ENCODE measurements around the gene MAP4. TPM values are rescaled to one million over a fixed set of nuclear protein-coding genes. Genes with fewer than 3 reads are reported as not detected.

The MAP4 gene
- polyA plus RNA-seq, 3 donors = 6.2 to 24.1 (median 18.4) TPM

- Histone ChIP-seq H3K9ac (ENCODE audit: insufficient read depth, low read length, poor library complexity, severe bottlenecking) (no peak overlapping the region), H3K36me3 (replicated peaks in 1 of 2; ENCODE audit: control insufficient read depth in 1 of 2, insufficient read depth in 2 of 2, low read length in 2 of 2) (peaks cover 22 to 69% of the 10 kb centered on the region in 2 donors), H3K4me3 (replicated peaks in 1 of 3; ENCODE audit: low read depth in 2 of 3, low read length in 3 of 3) (no peak overlapping the region), H3K4me1 (ENCODE audit: control insufficient read depth in 1 of 2, insufficient read depth in 2 of 2, low read length in 2 of 2) (no peaks in the 10 kb centered on the region), H3K4me2 (replicated peaks; ENCODE audit: extremely low read depth, low read length, poor library complexity, severe bottlenecking) (no peak overlapping the region), H4K20me1 (ENCODE audit: insufficient read depth, low read length) (no peaks in the 10 kb centered on the region), H3K27me3 (ENCODE audit: control insufficient read depth in 2 of 2, insufficient read depth in 2 of 2, low read length in 2 of 2) (no peaks in the 10 kb centered on the region), H2AFZ (ENCODE audit: insufficient read depth, low read depth, low read length, poor library complexity, severe bottlenecking) (no peak overlapping the region), H3K79me2 (ENCODE audit: insufficient read depth, low read length) (no peaks in the 10 kb centered on the region), H3K27ac (ENCODE audit: low read depth in 1 of 2, low read length in 2 of 2) (no peak overlapping the region), H3K9me3 (replicated peaks in 1 of 2; ENCODE audit: control insufficient read depth in 1 of 2, insufficient read depth in 1 of 2, low read length in 2 of 2) (no peaks in the 10 kb centered on the region)
- intact Hi-C loops (cut with micrococcal nuclease) = no loop called here
- H3K36me3 Mint-ChIP-seq = peaks cover 49 to 57% of the 10 kb centered on the region in 2 donors
- H3K9me3 Mint-ChIP-seq = no peaks in the 10 kb centered on the region
- no peak overlapping the region for H3K4me3 Mint-ChIP-seq
- TF ChIP-seq, protein P1, sequence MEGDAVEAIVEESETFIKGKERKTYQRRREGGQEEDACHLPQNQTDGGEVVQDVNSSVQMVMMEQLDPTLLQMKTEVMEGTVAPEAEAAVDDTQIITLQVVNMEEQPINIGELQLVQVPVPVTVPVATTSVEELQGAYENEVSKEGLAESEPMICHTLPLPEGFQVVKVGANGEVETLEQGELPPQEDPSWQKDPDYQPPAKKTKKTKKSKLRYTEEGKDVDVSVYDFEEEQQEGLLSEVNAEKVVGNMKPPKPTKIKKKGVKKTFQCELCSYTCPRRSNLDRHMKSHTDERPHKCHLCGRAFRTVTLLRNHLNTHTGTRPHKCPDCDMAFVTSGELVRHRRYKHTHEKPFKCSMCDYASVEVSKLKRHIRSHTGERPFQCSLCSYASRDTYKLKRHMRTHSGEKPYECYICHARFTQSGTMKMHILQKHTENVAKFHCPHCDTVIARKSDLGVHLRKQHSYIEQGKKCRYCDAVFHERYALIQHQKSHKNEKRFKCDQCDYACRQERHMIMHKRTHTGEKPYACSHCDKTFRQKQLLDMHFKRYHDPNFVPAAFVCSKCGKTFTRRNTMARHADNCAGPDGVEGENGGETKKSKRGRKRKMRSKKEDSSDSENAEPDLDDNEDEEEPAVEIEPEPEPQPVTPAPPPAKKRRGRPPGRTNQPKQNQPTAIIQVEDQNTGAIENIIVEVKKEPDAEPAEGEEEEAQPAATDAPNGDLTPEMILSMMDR (IDR thresholded peaks at IDR 0.05) = no peak
- H3K27me3 Mint-ChIP-seq (ENCODE audit: low read depth in 3 of 3) = no peaks in the 10 kb centered on the region
- no peak for DNase-seq
- H3K27ac Mint-ChIP-seq = no peak overlapping the region
- no CpG with 5 or more reads among the region's 2 CpGs for WGBS (ENCODE audit: insufficient coverage)
- H3K4me1 Mint-ChIP-seq = no peaks in the 10 kb centered on the region
Observed at GRCh38 chr3:47909607-47910006, 106.6 kb downstream of the MAP4 start.

GRCh38 chr3:47908744-47909143 lies 107.5 kb downstream of the MAP4 start:
- Mint-ChIP-seq H3K4me1 (no peaks in the 10 kb centered on the region), H3K4me3 (no peak overlapping the region), H3K9me3 (no peaks in the 10 kb centered on the region), H3K27ac (no peak overlapping the region), H3K27me3 (ENCODE audit: low read depth in 3 of 3) (no peaks in the 10 kb centered on the region), H3K36me3 (peaks cover 45 to 53% of the 10 kb centered on the region in 2 donors)
- Histone ChIP-seq H2AFZ (ENCODE audit: insufficient read depth, low read depth, low read length, poor library complexity, severe bottlenecking) (no peak overlapping the region), H4K20me1 (ENCODE audit: insufficient read depth, low read length) (no peaks in the 10 kb centered on the region), H3K9ac (ENCODE audit: insufficient read depth, low read length, poor library complexity, severe bottlenecking) (no peak overlapping the region), H3K4me3 (replicated peaks in 1 of 3; ENCODE audit: low read depth in 2 of 3, low read length in 3 of 3) (no peak overlapping the region), H3K36me3 (replicated peaks in 1 of 2; ENCODE audit: control insufficient read depth in 1 of 2, insufficient read depth in 2 of 2, low read length in 2 of 2) (peaks cover 16 to 60% of the 10 kb centered on the region in 2 donors), H3K9me3 (replicated peaks in 1 of 2; ENCODE audit: control insufficient read depth in 1 of 2, insufficient read depth in 1 of 2, low read length in 2 of 2) (no peaks in the 10 kb centered on the region), H3K4me1 (ENCODE audit: control insufficient read depth in 1 of 2, insufficient read depth in 2 of 2, low read length in 2 of 2) (no peaks in the 10 kb centered on the region), H3K4me2 (replicated peaks; ENCODE audit: extremely low read depth, low read length, poor library complexity, severe bottlenecking) (no peak overlapping the region), H3K27me3 (ENCODE audit: control insufficient read depth in 2 of 2, insufficient read depth in 2 of 2, low read length in 2 of 2) (no peaks in the 10 kb centered on the region), H3K27ac (ENCODE audit: low read depth in 1 of 2, low read length in 2 of 2) (no peak overlapping the region), H3K79me2 (ENCODE audit: insufficient read depth, low read length) (no peaks in the 10 kb centered on the region)
- no peak for DNase-seq
- TF ChIP-seq, protein P1 (IDR thresholded peaks at IDR 0.05) = no peak
- intact Hi-C loops (cut with micrococcal nuclease) = no loop called here
- WGBS (ENCODE audit: insufficient coverage) = no CpG with 5 or more reads among the region's 4 CpGs

Measured in CD14-positive monocyte (primary cell).